Neural cell (in vitro differentiated cells): ENCODE measurements around the gene SIVA1. TPM values are rescaled to one million over a fixed set of nuclear protein-coding genes. Genes with fewer than 3 reads are reported as not detected.

Experiments
- H2AFZ ChIP-seq: fragments of 200-600, 300-800 bp; sonication (generic), shearing (Covaris generic); 2 replicates; pipeline ENCODE4 v1.6.0; 2014; ENCODE audit warnings: low read depth, mild to moderate bottlenecking, antibody characterized with exemption, low read length, moderate library complexity
- H3F3A ChIP-seq: fragments of 200-600 bp; shearing (Covaris generic); 2 replicates; pipeline ENCODE4 v1.6.1; 2016; ENCODE audit warnings: mild to moderate bottlenecking, moderate library complexity, mixed read lengths, antibody characterized with exemption, low read length; ENCODE audit not compliant: insufficient read depth, poor library complexity, severe bottlenecking
- H3K27ac ChIP-seq: fragments of 200-600, 300-800 bp; sonication (generic), shearing (Covaris generic); 2 replicates; pipeline ENCODE4 v1.5.1; 2014; ENCODE audit warnings: mild to moderate bottlenecking, low read length, moderate library complexity
- H3K27me3 ChIP-seq: fragments of 300-800, 200-600 bp; sonication (generic), shearing (Covaris generic); 2 replicates; pipeline ENCODE4 v1.6.0; 2014; ENCODE audit warnings: mild to moderate bottlenecking, low read depth, low read length, moderate library complexity; ENCODE audit not compliant: insufficient read depth
- H3K36me3 ChIP-seq: fragments of 300-800, 200-600 bp; sonication (generic), shearing (Covaris generic); 2 replicates; pipeline ENCODE4 v1.5.1; 2014; ENCODE audit warnings: mild to moderate bottlenecking, antibody characterized with exemption, low read length, moderate library complexity; ENCODE audit not compliant: insufficient read depth
- H3K4me2 ChIP-seq: fragments of 300-800, 200-600 bp; sonication (generic), shearing (Covaris generic); 2 replicates; pipeline ENCODE4 v1.6.0; 2014; ENCODE audit warnings: mild to moderate bottlenecking, low read length
- H3K4me3 ChIP-seq: fragments of 300-800, 200-600 bp; sonication (generic), shearing (Covaris generic); 2 replicates; pipeline ENCODE4 v1.5.1; 2014; ENCODE audit warnings: mild to moderate bottlenecking, low read length, moderate library complexity
- H3K79me2 ChIP-seq: fragments of 200-600 bp; shearing (Covaris generic); replicated peaks from 2 replicates; pipeline ENCODE4 v1.6.0; 2014; ENCODE audit warnings: mild to moderate bottlenecking, low read length, moderate library complexity; ENCODE audit not compliant: insufficient read depth
- H3K9ac ChIP-seq: fragments of 300-800, 200-600 bp; sonication (generic), shearing (Covaris generic); 2 replicates; pipeline ENCODE4 v1.6.1; 2016; ENCODE audit warnings: mild to moderate bottlenecking, low read length, mixed read lengths
- H3K9me2 ChIP-seq: fragments of 200-600 bp; shearing (Covaris generic); 2 replicates; pipeline ENCODE4 v1.6.1; 2016; ENCODE audit warnings: mild to moderate bottlenecking, low read length, mixed read lengths; ENCODE audit not compliant: insufficient read depth
- H3K9me3 ChIP-seq: fragments of 200-600, 300-800 bp; sonication (generic), shearing (Covaris generic); 2 replicates; pipeline ENCODE4 v1.6.1; 2016; ENCODE audit warnings: mild to moderate bottlenecking, mixed run types, low read length, moderate library complexity, mixed read lengths
- H4K20me1 ChIP-seq: fragments of 200-600 bp; shearing (Covaris generic); 2 replicates; pipeline ENCODE4 v1.6.1; 2016; ENCODE audit warnings: mild to moderate bottlenecking, mixed run types; ENCODE audit not compliant: insufficient read depth
- EP300 ChIP-seq: fragments of 450-650 bp; conservative IDR thresholded peaks from 2 replicates; pipeline ENCODE4 v1.6.1; 2014; ENCODE audit warnings: antibody characterized with exemption, mild to moderate bottlenecking, moderate library complexity; ENCODE audit not compliant: poor library complexity, severe bottlenecking
- EZH2 ChIP-seq: fragments of 200-600, 300-800 bp; shearing (Covaris generic), sonication (generic); IDR thresholded peaks from 2 replicates; pipeline ENCODE4 v1.6.1; 2014; ENCODE audit warnings: antibody characterized with exemption, low read length, borderline replicate concordance, mild to moderate bottlenecking; ENCODE audit not compliant: insufficient read depth, poor library complexity, severe bottlenecking
- MXI1 ChIP-seq: fragments of 450-650 bp; conservative IDR thresholded peaks from 2 replicates; pipeline ENCODE4 v1.6.1; 2014; ENCODE audit warnings: antibody characterized with exemption, mild to moderate bottlenecking; ENCODE audit not compliant: poor library complexity, severe bottlenecking
- POLR2AphosphoS5 ChIP-seq: IDR thresholded peaks from 2 replicates; pipeline ENCODE4 v1.6.1; 2012
- RAD21 ChIP-seq: fragments of 450-650 bp; conservative IDR thresholded peaks from 2 replicates; pipeline ENCODE4 v1.6.1; 2014; ENCODE audit warnings: antibody characterized with exemption, mild to moderate bottlenecking, moderate library complexity
- SMC3 ChIP-seq: fragments of 450-650 bp; conservative IDR thresholded peaks from 2 replicates; pipeline ENCODE4 v1.6.1; 2014; ENCODE audit warnings: antibody characterized with exemption, mild to moderate bottlenecking, moderate library complexity; ENCODE audit not compliant: poor library complexity
- TAF1 ChIP-seq: IDR thresholded peaks from 2 replicates; pipeline ENCODE4 v1.6.1; 2012; ENCODE audit warnings: low read depth
- polyA plus RNA-seq: library from polyadenylated mRNA; depleted of rRNA; stranded (reverse); fragments of >200 nt; gene quantifications from 2 replicates; pipeline ENCODE4 v1.2.3, GENCODE V29; 2014
- TF ChIP-seq, protein P1 (sequence below): IDR thresholded peaks from 2 replicates; pipeline ENCODE4 v1.6.1; 2012; ENCODE audit warnings: borderline replicate concordance
- TF ChIP-seq, protein P2 (sequence below): fragments of 450-650 bp; IDR thresholded peaks from 2 replicates; pipeline ENCODE4 v1.5.1; 2014; ENCODE audit warnings: antibody characterized with exemption, mild to moderate bottlenecking, moderate library complexity; ENCODE audit not compliant: poor library complexity, severe bottlenecking

SIVA1 gene
- polyA plus RNA-seq, 1 donor from 2014 or later, result 180 TPM

DNA sequence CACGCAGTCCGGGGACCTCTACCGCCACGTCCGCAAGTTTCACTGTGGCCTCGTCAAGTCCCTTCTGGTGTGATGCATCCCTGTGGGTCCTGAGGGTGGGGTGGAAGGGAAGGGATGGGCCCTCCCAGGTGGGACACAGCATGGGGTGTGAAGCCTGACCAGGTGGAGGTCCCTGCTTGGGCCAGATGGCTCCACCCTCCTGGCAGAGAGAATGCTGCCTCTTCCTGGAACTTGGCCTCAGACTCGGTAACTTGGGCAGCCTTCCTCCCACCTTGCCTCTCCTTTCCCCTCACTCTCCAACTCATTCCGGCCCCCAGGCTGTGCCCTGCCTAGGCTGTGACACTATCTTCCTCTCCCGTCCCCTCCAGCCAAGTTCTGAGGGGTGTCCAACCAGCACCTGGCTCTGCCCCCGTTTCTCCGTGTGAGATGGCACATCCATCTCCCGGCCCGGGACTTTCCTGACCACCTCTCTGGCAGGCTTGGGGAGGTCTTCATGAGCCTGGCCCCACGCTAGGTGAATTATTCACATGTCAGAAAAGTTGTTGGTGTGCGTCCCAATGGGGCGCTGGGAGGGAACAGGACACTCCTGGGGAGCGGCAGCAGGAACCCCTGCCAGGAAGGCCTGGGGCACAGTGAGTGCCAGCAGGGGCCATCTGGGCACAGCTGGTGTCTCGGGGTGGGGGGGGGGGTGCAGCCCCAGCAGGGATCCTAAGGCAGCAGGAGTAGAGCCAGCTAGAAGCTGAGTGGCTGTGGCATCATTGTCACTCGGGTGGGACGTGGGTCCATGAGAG, 49.6 kb downstream of the SIVA1 start:
- peaks cover 48% of the 10 kb centered on the region for H3K27me3 ChIP-seq

DNA sequence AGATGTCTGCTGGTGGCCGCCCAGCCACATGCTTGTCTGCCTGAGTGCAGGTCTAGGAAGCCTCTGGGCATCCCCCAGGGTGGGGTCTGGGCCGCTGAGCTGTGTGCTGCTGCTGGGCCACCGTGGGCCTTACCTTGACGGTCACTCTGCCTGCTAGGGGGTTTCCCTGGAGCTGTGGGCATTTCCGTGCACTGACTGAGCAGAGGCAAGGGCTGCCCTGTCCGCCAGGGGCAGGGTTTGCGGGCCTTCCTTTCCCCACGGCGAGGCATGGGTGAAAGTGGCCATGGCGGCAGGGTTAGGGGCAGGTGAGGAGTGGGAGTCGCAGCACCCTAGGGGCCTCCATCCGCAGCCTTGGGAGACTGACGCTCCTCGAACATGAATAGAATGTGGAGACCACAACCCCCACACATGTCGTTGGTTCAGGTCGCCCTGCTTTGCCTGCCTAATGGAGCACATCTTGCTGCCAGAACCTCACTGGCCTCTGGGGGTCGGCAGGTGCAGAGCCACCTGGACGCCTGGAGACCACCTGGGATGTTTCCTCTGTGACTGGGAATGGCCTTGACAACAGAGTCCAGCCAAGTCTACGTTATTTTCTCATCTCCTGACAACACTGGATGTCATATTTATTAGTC, 50.4 kb downstream of the SIVA1 start:
- Histone ChIP-seq H4K20me1 (no peaks in the 10 kb centered on the region), H2AFZ (no peak overlapping the region), H3K27ac (no peak overlapping the region), H3K4me2 (no peak overlapping the region), H3K9ac (no peak overlapping the region), H3K4me3 (no peak overlapping the region), H3K9me3 (no peaks in the 10 kb centered on the region), H3F3A (no peaks in the 10 kb centered on the region), H3K27me3 (peaks cover 42% of the 10 kb centered on the region), H3K9me2 (no peaks in the 10 kb centered on the region), H3K36me3 (no peaks in the 10 kb centered on the region), H3K79me2 (no peaks in the 10 kb centered on the region)
- TF ChIP-seq EP300 (no peak), MXI1 (no peak), POLR2AphosphoS5 (no peak), RAD21 (no peak)

More for the DNA sequence above, 49.6 kb downstream of the SIVA1 start:
- H4K20me1 ChIP-seq, result no peaks in the 10 kb centered on the region
- no peaks in the 10 kb centered on the region for H3K9me3 ChIP-seq
- no peaks in the 10 kb centered on the region for H3K79me2 ChIP-seq
- H3K9me2 ChIP-seq, result no peaks in the 10 kb centered on the region
- H3K9ac ChIP-seq, result no peak overlapping the region
- no peak overlapping the region for H2AFZ ChIP-seq
- H3K4me2 ChIP-seq, result no peak overlapping the region
- H3K27ac ChIP-seq, result no peak overlapping the region
- TF ChIP-seq EZH2 (no peak), EP300 (no peak), POLR2AphosphoS5 (no peak), SMC3 (no peak), TAF1 (no peak), RAD21 (no peak), MXI1 (no peak)
- TF ChIP-seq, protein P1, sequence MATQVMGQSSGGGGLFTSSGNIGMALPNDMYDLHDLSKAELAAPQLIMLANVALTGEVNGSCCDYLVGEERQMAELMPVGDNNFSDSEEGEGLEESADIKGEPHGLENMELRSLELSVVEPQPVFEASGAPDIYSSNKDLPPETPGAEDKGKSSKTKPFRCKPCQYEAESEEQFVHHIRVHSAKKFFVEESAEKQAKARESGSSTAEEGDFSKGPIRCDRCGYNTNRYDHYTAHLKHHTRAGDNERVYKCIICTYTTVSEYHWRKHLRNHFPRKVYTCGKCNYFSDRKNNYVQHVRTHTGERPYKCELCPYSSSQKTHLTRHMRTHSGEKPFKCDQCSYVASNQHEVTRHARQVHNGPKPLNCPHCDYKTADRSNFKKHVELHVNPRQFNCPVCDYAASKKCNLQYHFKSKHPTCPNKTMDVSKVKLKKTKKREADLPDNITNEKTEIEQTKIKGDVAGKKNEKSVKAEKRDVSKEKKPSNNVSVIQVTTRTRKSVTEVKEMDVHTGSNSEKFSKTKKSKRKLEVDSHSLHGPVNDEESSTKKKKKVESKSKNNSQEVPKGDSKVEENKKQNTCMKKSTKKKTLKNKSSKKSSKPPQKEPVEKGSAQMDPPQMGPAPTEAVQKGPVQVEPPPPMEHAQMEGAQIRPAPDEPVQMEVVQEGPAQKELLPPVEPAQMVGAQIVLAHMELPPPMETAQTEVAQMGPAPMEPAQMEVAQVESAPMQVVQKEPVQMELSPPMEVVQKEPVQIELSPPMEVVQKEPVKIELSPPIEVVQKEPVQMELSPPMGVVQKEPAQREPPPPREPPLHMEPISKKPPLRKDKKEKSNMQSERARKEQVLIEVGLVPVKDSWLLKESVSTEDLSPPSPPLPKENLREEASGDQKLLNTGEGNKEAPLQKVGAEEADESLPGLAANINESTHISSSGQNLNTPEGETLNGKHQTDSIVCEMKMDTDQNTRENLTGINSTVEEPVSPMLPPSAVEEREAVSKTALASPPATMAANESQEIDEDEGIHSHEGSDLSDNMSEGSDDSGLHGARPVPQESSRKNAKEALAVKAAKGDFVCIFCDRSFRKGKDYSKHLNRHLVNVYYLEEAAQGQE, result no peak
- TF ChIP-seq, protein P2, sequence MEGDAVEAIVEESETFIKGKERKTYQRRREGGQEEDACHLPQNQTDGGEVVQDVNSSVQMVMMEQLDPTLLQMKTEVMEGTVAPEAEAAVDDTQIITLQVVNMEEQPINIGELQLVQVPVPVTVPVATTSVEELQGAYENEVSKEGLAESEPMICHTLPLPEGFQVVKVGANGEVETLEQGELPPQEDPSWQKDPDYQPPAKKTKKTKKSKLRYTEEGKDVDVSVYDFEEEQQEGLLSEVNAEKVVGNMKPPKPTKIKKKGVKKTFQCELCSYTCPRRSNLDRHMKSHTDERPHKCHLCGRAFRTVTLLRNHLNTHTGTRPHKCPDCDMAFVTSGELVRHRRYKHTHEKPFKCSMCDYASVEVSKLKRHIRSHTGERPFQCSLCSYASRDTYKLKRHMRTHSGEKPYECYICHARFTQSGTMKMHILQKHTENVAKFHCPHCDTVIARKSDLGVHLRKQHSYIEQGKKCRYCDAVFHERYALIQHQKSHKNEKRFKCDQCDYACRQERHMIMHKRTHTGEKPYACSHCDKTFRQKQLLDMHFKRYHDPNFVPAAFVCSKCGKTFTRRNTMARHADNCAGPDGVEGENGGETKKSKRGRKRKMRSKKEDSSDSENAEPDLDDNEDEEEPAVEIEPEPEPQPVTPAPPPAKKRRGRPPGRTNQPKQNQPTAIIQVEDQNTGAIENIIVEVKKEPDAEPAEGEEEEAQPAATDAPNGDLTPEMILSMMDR, result no peak
- H3F3A ChIP-seq, result no peaks in the 10 kb centered on the region
- no peak overlapping the region for H3K4me3 ChIP-seq
- H3K36me3 ChIP-seq, result no peaks in the 10 kb centered on the region
